ENCODE measurements around the gene MOB2. TPM values are rescaled to one million over a fixed set of nuclear protein-coding genes. Genes with fewer than 3 reads are reported as not detected.

The MOB2 gene
- total RNA-seq, 1 donor from 2014 or later = 26.4 TPM

DNA sequence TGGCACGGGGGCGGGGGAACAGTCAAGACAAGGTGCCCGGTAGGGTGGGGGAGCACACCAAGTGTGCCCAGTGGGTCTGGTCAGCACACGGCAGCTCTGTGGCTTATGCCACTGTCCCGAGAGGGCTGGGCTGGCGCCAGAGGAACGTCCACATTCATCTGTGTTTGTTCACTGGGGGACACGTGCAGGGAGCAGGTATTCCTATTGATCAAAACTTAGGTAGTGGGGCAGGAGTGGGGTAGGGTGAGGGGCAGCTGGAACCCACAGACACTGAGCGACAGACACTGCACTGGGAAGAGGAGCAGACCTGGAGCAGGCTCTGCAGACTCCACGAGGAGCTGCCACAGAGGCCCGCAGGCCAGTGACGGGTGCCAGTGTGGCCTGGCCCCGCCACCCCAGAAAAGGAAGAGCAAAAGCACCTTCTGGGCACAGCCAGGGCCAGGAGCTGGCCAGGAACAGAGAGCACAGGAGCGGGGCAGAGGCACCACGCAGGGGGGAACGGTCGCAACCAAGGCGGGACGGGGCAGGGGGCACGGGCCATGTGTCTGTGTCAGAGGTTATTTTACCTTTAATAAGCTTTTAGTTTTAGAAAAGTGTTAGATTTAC is 2.1 kb upstream of the MOB2 start:
- no peak overlapping the region for H3K9ac ChIP-seq (ENCODE audit: low read length)
- no peaks in the 10 kb centered on the region for H3K9me3 ChIP-seq (ENCODE audit: insufficient read depth, low read depth, low read length)
- peaks cover 95% of the 10 kb centered on the region for H4K20me1 ChIP-seq (ENCODE audit: insufficient read depth, low read length)
- DNase-seq (ENCODE audit: low read depth) (no peak), FAIRE-seq (no peak)
- Mint-ChIP-seq H3K4me1 (ENCODE audit: low read depth, unreplicated experiment) (peaks cover 6% of the 10 kb centered on the region), H3K36me3 (ENCODE audit: low read depth, unreplicated experiment) (no peaks in the 10 kb centered on the region), H3K27me3 (ENCODE audit: low read depth, unreplicated experiment) (no peaks in the 10 kb centered on the region), H3K27ac (ENCODE audit: unreplicated experiment) (no peak overlapping the region), H3K4me3 (ENCODE audit: unreplicated experiment) (no peak overlapping the region), H3K9me3 (ENCODE audit: unreplicated experiment) (no peaks in the 10 kb centered on the region)
- H3K27ac ChIP-seq (ENCODE audit: low read depth, low read length) = no peak overlapping the region
- H2AFZ ChIP-seq (ENCODE audit: low read depth, low read length) = no peak overlapping the region
- H3K4me1 ChIP-seq (ENCODE audit: insufficient read depth, low read length) = peaks cover 3% of the 10 kb centered on the region
- H3K27me3 ChIP-seq (ENCODE audit: insufficient read depth, low read length) = no peaks in the 10 kb centered on the region
- H3K79me2 ChIP-seq (ENCODE audit: insufficient read depth, low read length) = peaks cover 46% of the 10 kb centered on the region
- no peak overlapping the region for H3K4me3 ChIP-seq (ENCODE audit: insufficient read depth, low read depth, low read length)
- TF ChIP-seq, protein P1, sequence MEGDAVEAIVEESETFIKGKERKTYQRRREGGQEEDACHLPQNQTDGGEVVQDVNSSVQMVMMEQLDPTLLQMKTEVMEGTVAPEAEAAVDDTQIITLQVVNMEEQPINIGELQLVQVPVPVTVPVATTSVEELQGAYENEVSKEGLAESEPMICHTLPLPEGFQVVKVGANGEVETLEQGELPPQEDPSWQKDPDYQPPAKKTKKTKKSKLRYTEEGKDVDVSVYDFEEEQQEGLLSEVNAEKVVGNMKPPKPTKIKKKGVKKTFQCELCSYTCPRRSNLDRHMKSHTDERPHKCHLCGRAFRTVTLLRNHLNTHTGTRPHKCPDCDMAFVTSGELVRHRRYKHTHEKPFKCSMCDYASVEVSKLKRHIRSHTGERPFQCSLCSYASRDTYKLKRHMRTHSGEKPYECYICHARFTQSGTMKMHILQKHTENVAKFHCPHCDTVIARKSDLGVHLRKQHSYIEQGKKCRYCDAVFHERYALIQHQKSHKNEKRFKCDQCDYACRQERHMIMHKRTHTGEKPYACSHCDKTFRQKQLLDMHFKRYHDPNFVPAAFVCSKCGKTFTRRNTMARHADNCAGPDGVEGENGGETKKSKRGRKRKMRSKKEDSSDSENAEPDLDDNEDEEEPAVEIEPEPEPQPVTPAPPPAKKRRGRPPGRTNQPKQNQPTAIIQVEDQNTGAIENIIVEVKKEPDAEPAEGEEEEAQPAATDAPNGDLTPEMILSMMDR (IDR thresholded peaks at IDR 0.05; ENCODE audit: insufficient read depth, low read depth, low read length) = no peak
- no peak for TF ChIP-seq EZH2 (IDR thresholded peaks at IDR 0.05; ENCODE audit: insufficient read depth, low read length)
- H3K4me2 ChIP-seq (ENCODE audit: low read length) = no peak overlapping the region
- H3K36me3 ChIP-seq (ENCODE audit: insufficient read depth, low read length) = no peaks in the 10 kb centered on the region

DNA sequence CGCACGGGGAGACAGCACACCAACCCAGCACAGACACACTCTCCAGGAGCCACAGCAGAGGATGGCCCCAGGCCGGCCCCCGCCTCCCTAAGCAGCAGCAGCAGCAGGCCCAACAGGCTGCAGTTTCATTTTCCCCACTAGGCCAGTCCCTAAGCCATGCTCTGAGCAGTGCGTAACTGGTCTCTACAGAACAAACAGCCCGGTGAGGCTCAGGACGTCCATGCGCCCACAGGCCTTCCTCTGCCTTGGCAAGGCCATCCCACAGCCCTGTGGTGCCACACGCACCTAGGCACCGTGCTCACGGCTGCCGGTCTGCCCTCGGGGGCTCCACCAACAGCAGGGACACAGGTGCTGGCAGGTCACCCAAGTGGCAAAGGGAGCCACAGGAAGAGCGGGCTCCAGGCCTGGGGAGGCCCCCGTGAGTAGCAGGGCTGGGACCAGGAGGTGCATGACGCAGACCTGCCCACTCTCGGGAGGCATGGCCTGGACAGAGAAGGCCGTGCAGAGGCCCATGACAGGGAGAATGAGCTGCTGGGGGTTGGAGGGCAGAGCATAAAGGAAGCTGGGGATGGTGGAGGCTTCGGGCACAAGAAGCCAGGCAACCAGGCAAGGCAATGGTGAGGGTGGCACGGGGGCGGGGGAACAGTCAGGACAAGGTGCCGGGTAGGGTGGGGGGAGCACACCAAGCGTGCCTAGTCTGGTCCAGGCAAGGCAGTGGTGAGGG is 1.4 kb upstream of the MOB2 start:
- H3K4me1 ChIP-seq (ENCODE audit: insufficient read depth, low read length) = peaks cover 3% of the 10 kb centered on the region
- no peaks in the 10 kb centered on the region for H3K27me3 Mint-ChIP-seq (ENCODE audit: low read depth, unreplicated experiment)
- H3K4me1 Mint-ChIP-seq (ENCODE audit: low read depth, unreplicated experiment) = peaks cover 6% of the 10 kb centered on the region
- H3K27me3 ChIP-seq (ENCODE audit: insufficient read depth, low read length) = no peaks in the 10 kb centered on the region
- H3K36me3 Mint-ChIP-seq (ENCODE audit: low read depth, unreplicated experiment) = no peaks in the 10 kb centered on the region
- H3K4me2 ChIP-seq (ENCODE audit: low read length) = no peak overlapping the region
- no peaks in the 10 kb centered on the region for H3K9me3 ChIP-seq (ENCODE audit: insufficient read depth, low read depth, low read length)
- no peak overlapping the region for H3K9ac ChIP-seq (ENCODE audit: low read length)
- no peak overlapping the region for H2AFZ ChIP-seq (ENCODE audit: low read depth, low read length)
- FAIRE-seq = no peak
- H3K36me3 ChIP-seq (ENCODE audit: insufficient read depth, low read length) = no peaks in the 10 kb centered on the region
- H3K79me2 ChIP-seq (ENCODE audit: insufficient read depth, low read length) = peaks cover 50% of the 10 kb centered on the region
- H3K4me3 Mint-ChIP-seq (ENCODE audit: unreplicated experiment) = no peak overlapping the region
- no peaks in the 10 kb centered on the region for H3K9me3 Mint-ChIP-seq (ENCODE audit: unreplicated experiment)
- H3K27ac ChIP-seq (ENCODE audit: low read depth, low read length) = no peak overlapping the region
- TF ChIP-seq EZH2 (IDR thresholded peaks at IDR 0.05; ENCODE audit: insufficient read depth, low read length) = no peak
- TF ChIP-seq, protein P1 (IDR thresholded peaks at IDR 0.05; ENCODE audit: insufficient read depth, low read depth, low read length) = no peak
- H3K4me3 ChIP-seq (ENCODE audit: insufficient read depth, low read depth, low read length) = no peak overlapping the region
- H3K27ac Mint-ChIP-seq (ENCODE audit: unreplicated experiment) = peak overlapping the region; percentile 65
- DNase-seq (ENCODE audit: low read depth) = no peak
- H4K20me1 ChIP-seq (ENCODE audit: insufficient read depth, low read length) = peaks cover 95% of the 10 kb centered on the region
